GM21390 (cell line): ENCODE results near the gene PPP2R5A.
A peak's percentile ranks its signal among the peaks of the same experiment; 100 is the strongest.
"Not testable (repeated sequence)": the region's sequence is repeated elsewhere in the genome, so short reads cannot be mapped to it uniquely, and the experiment has no call there.

Source experiments
- ATAC-seq: cut with Tn5 transposase; IDR thresholded peaks from one replicate; pipeline ENCODE4 v1.9.1; 2021; ENCODE audit not compliant: unreplicated experiment

Gene PPP2R5A

DNA sequence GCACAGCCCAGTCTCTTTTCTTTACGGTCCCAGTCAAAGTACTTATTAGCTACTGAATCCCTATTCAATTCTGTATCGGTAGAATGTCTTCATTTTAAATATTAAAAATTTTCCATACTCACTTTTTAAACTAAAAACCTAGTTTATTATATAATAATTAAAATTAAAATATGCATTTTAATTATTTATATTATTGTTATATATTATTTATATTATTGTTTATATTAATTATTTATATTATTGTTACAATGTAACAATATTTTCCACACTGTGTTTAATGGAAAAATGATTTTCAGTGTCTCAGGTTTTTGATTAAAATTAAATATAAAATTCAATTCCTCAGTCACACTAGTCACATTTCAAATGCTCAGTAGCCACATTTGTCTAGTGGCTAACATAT is 18.2 kb upstream of the PPP2R5A start:
- ATAC-seq: no peak

DNA sequence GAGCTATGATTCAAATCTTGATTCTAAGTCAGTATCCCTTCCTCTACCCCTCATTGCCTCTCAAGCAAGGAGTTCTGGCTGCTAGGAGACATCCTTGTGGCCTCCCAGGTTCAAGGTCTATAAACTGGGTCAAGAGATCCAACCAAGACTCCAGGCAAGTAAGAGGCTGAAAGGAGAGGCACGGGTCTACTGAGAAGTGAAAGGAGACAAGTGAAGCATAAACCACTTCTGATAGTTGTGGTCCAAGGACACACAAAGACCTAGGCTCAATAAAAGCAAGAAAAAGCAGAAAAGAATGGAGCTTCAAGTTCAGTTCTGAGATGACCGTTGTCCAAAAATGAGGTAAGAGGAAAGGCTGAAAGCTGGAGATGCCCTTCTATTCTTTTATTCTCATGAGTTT is 17.8 kb upstream of the PPP2R5A start:
- ATAC-seq: peak; percentile 70

DNA sequence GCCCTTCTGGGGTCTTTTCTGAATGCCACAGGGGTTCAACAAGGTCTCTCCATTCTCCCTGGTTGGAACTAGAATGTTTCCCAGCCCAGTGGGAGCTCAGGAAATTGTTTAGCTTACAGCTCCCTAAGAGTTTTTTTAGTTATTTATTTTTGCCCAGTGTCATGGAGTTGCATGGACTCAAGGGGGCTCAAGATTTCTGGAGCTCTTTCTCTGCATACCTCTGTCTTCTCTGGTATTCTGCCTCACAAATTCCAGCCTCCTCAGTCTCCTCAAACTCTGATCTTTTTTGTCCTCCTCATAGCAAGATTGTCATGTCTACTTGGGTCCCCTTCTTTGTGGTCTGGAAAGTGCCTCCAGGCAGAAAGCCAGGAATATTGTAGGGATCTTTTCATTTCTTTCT is 15.9 kb upstream of the PPP2R5A start:
- no peak for ATAC-seq

DNA sequence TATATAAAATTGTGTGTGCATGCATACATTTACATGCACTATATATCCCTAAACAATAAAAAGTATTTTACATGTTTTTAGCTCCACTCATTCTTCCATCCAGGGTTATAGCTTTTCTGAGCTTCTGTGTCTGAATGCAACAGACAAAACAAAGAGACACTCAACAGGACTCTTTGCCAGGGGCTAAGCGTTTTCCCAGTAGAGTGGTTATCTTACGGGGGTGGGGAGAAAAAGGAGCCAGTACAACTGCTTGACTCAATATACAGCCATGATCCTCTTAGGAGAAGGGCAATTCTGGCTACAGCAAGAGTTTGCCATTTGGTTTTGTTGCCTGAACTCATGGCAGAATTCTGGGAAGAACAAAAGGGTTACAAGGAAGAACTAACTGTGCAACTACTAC is 14.6 kb upstream of the PPP2R5A start:
- no peak for ATAC-seq

DNA sequence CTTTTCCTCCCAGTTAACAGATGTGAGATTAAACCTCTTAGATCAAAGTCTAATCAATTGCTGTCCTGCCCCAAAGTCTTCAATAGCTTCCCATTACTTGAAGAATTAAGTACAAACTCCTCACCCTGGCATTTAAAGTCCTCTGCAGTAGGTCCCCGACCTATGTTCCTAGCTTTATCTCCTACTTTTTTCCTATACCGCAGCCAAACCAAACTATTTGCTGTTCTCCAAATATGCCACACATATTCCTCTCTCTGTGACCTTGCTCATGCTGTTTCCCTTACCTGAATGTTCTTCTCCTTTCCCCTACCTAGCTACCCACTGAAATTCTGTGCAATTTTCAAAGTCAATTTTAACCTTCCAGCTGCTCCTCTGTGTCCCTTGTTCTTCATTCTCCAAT is 14.0 kb upstream of the PPP2R5A start:
- no peak for ATAC-seq

DNA sequence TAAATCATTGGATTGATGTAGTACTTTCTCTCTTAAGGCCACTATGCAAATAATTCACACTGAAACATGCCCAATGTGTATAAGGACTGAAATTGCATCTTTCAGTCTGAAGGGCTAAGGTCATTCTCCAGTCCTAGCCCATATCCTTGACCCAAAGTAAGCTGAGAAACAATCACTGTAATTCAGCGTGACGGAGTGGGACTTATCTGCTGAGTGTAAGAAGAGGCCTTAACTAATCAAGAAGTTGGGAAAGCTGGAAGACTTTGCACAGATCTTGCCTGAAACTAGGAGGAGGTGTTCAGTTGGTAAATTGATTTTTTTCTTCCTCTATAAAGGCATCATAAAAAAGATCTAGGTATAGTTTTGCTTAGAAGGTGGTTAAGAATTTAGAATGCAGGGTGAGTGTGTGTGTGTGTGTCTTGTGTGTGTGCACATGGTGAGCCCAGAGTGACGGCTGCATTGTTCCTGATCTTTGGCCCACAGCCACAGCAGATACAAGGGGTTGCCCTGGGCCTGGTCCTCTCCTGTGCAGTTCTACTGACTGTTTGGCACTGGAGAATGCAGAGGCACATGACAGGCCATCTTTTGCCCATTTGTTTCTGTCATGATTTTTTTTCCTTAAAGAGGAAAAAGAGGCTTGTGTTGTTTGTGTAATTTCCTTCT is 13.3 kb upstream of the PPP2R5A start:
- no peak for ATAC-seq

DNA sequence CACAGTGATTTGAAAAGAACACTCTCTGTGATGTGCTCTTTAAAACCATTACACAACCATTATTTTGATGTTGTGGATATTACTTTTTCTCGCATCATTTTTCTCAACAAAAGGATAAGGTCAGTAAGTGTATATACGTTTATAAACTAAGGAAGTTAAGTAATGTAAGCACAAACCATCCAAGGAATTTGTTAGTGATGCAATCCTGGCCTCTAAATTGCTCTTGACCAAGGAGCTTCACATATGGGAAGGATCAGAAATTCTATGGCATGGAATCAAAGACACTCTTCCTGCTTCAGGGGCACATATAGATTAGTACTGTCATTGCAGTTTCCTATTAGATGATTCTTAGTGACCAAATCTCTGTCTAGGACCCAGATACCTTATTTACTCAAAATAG is 3.6 kb upstream of the PPP2R5A start:
- ATAC-seq: no peak

DNA sequence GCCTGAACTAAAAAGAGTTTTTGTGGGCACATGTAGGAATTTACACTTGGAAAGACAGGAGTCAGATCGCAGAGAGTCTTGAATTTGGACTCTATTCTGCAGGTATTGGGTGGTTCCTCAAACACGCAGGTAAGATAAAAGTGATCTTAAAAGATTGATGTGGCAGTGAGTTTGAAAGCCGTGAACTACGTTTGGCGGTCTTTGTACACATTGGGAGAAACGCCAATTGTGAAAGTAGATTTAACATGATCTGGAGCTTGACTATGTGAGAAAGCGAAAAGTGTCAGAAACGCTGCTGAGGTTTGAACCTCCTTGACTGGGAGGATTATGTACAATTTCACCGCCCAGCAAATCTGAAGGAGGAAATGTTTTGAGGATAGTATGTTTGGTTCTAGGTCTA is 1.5 kb upstream of the PPP2R5A start:
- ATAC-seq: no peak

DNA sequence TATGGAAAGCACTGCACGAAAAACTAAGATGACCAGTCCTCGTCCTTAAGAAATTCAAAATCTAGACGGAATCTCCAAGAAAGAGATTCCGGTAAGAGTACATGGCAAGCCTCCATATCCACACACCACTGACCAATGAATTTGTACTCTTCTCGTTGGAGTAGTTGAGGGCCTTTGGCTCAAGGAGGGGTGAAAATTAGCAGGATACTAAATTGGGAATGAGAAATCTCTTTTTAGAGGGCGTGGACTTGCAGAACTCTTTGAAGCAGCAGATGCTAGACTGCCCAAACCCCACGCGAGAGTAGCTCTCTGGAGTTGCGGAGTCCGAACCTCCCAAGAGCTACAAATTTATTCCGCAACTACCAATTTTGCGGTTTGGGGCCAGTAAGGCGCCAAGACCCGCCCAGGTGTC is 872 bp upstream of the PPP2R5A start:
- no peak for ATAC-seq

DNA sequence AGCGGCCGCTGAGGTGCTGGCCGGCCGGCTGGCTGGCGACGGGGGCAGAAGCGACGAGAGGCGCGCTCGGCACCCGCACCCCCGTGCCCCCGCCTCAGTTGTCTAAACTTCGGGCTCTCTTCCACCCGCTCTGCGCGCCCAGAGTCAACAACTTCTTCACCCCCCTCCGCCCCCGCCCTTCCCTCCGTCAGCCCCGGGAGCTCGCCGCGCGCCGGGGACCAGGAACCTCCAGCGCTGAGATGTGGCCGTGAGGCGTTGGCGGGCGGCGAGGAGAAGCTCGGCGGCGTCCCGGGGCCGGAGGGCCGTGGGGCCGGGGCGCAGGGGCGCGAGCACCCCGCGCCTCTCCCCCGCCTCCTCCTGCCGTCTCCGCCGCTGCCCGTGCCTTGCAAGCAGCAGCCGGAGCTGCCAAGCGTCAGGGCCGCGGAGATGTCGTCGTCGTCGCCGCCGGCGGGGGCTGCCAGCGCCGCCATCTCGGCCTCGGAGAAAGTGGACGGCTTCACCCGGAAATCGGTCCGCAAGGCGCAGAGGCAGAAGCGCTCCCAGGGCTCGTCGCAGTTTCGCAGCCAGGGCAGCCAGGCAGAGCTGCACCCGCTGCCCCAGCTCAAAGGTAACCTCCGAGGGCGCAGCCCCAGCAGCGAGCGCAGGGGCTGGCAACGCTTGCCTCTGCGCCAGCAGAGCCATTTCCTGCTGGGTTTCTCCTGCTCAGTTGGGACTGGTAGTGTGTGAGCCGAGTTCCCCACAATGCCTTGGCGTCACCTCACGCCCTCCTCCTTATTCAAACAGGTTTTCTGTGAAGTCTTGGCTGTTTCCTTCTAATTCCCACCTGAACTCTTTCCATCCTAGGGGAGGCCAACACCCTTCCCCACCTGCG is 710 bp downstream of the PPP2R5A start:
- ATAC-seq: peak; percentile 19

DNA sequence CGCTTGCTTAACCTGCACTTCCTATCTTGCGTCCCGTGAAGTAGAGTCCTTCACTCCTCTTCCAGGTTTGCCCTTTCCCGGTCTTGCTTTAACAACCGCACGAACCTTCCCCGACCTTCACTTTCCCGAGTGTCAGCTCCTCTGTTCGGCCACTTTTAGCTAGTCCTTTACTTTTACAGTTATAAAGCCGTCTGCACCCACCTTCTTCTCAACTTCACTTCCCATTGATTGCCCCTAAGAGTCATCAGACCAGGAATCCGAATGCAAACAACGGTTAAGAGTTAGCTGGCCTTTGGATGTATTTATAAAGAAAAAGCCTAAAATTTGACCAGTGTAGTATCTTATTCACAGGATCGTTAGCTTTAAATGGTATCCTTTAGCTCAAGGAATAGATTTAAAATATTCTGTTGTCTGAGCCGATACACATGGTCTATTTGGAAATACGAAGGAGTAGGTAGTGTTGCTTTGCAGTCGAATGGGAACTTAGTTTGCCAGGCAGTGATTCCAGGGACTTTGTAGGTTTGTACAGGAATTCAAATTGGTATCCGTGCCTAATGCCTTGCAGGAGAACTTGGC is 1.4 kb downstream of the PPP2R5A start:
- no peak for ATAC-seq

DNA sequence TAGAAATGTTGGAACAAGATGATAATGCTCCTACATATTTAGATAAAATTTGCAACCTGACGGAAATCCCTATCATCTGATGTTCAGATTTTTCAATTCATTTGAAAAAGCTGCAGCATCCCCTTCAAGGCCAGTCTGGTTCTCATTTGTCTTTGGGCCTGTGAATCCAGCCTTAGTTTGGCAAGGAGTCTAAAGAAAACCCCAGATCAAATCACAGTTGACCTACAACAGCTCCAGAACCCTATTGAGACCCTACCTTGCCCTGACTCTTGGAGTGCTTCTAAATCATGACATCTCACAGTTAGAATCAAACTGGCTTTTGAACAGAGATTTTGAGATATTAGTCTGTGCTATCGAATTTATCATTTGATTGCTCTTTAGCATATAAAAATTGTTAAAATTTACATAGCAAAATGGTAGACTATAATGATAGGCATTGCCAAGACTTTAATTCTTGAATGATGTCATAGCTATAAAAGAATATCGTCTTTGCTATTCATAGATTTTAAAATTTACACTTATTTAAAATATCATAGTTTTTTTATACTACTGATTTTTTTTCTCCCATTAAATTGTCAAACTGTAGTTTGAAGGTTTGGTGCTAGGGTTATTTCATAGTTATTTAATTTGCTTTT is 2.2 kb downstream of the PPP2R5A start:
- no peak for ATAC-seq

DNA sequence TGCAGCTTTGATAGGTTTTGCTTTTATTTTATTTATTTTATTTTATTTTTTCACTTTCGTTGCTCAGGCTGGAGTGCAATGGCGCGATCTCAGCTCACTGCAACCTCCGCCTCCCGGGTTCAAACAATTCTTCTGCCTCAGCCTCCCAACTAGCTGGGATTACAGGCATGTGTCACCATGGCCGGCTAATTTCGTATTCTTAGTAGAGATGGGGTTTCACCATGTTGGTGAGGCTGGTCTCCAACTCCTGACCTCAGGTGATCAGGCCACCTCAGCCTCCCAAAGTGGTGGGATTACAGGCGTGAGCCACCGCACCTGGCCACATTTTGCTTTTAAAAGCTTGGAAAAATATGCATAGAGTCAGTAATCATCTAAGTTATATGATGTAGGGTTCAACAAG is 2.8 kb downstream of the PPP2R5A start:
- ATAC-seq: not testable (repeated sequence)

DNA sequence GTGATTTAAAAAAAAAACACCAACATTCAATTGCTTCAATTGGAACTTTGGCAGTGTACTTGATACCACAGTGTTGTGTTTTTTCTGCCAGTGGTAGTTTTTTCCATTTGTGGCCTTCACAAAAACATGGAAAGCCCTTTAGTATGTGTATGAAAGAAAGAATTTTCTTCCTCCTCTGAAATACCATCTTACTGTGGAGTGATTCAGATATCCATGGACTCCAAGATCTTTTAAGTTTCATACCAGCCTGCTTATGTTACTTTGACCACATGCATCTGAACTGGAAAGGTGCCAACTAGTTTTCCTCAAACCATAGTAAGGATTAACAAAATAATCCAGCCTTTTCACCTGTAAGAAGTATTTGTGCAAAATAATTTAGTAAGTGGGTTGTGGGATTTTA is 3.4 kb downstream of the PPP2R5A start:
- no peak for ATAC-seq

DNA sequence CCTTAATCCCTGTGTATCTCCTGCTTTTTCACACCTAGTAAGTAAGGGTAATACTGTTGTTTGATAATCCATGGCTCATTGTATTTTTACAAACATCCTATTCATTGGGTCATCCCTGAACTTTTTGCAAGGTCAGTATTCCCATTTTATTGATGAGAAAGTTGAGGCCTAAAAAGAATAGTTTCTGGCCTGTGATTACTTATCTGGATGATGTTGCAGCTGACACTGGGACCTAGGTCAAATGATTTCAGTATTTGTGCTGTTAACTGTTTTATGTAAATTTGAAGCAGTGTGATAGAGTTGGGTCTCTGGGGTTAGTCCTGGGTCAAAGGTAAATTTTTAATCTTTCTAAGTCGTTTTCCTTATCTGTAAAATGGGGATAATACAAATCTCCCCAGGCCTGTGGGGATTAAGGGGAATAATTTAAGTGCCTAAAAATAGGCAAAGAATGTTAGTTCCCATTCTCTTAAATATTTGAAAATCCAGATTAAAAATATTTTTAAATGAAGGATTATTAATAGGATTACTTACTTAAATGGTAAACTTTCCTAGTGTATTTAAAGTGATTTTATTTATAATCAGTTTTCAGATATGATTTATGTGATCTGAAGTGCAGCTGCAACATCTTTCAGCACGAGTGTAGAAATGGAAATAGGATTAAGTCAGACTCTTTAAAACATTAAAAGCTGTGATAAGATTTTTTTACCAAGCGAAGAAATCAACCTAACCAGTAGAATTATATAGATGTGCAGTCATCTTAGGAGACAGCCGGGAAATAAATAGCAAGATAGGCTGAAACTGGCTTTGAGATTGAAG is 4.3 kb downstream of the PPP2R5A start:
- ATAC-seq: no peak

DNA sequence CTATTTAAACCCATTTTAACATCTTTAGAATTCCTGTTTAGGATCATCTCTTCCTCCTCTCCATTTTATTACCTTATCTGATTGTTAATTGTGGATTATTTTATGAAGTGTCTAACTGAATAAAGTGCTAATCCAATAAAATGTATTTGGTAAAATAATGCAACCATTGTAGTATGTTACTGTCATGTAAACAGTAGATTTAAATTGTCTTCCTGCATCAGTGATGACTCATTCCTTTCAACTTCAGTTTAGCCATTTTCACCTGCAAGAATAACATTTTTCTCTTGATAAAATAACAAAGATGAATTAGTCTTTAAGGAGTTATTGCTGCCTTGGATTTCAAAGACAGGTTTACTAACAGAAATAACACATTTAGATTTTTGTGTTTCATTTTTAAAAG is 5.4 kb downstream of the PPP2R5A start:
- ATAC-seq: no peak

DNA sequence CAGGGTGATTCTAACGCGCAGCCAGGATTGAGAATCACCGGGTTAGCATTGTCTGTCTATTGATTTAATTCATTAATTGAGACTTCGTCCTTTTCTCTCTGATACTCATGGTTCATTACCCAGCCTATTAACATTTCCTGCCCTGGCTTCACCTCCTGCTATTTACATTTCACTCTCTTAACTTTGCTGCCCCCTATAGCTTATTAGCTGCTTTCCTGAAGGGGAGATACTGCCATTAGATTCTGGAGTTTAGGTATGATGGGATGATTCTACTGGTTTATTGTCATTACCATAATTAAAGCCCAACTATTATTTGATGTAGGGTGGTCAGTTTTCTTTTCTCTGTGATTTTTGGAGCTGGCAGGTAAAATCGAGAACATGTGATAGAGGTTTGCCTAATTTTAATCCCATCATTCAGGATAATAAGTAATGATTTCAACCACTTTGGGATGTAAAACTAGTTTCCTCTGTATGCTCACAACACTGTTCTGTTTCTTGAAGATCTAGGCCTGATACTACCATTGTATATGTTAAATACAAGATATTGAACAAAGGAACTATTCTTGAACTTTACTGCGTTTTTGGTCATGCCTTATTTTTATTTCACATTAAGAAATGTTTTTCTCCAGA is 6.4 kb downstream of the PPP2R5A start:
- ATAC-seq: peak; percentile 63

DNA sequence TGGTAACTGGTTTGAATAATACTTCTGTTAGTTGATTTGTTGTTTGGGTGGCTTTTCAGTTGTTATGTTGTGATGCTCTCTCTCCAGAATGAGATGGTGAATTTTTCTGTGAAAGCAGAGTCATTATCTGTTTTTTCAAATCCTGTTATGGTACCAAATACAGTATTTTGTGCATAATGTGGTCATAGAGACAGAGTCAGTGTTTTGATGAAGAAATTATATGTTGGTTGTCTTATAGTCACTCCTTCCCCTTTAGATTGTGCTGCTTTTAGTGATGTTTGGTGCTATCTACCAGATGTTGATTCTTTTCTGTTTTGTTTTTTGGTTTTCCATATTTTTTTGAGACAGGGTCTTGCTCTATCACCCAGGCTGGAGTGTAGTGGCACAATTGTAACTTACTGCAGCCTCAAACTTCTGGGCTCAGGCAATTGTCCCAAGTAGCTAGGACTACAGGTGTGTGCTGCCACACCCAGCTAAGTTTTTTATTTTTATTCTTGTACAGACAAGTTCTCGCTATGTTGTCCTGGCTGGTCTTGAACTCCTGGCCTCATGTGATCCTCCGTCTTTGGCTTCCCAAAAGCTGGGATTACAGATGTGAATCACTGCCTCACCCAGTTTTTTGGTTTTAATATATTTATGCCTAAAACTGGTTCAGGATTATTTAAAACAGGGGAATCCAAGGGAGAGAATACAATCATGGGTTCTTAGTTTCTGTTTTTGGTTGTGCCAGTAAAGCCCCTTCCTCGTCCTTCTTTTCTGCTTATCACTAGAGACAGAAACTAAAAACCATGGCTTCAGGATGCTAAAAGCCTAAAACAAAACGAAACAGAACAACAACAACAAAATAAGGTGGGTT is 7.3 kb downstream of the PPP2R5A start:
- no peak for ATAC-seq

DNA sequence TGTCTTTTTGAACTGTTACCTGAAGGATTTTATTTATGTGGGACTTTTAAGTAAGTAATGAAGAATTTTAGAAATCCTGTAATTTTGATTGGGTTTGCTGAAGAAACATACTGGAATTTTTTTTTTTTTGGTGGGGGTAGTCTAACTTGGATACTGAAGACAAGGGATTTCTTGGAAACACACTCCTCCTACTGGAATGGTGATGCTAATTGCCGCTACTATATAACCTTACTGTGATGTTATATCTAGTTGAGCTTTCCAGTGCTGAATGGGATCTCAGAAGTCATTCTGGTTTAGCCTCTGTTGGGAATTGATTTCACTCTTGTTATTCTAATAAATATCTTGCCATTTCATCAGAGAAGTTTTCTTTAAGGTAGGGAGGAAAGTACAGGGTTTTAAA is 8.4 kb downstream of the PPP2R5A start:
- ATAC-seq: no peak

DNA sequence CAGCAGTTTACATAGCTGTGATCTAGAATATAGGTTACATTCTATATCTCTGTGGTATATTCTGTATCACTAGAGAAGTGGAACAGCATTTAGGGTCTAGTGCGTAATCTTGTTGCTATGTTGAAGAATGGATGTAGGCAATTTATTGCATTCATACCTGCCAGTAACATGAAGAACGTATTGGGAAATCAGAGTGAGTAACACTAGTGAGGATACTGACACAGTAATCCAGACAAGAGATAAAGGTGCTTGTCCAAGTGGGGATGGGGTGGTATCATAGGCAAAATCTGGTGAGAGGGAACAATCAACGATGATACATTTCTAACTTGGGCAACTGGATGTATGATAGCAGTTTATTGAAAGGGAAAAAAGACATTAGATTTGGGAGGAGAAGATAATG is 9.8 kb downstream of the PPP2R5A start:
- ATAC-seq: no peak
